ENCODE measurements around the gene NME1. TPM values are rescaled to one million over a fixed set of nuclear protein-coding genes. Genes with fewer than 3 reads are reported as not detected.

NME1 gene
- total RNA-seq, 1 experiment from 2014 or later, result 220 TPM

DNA sequence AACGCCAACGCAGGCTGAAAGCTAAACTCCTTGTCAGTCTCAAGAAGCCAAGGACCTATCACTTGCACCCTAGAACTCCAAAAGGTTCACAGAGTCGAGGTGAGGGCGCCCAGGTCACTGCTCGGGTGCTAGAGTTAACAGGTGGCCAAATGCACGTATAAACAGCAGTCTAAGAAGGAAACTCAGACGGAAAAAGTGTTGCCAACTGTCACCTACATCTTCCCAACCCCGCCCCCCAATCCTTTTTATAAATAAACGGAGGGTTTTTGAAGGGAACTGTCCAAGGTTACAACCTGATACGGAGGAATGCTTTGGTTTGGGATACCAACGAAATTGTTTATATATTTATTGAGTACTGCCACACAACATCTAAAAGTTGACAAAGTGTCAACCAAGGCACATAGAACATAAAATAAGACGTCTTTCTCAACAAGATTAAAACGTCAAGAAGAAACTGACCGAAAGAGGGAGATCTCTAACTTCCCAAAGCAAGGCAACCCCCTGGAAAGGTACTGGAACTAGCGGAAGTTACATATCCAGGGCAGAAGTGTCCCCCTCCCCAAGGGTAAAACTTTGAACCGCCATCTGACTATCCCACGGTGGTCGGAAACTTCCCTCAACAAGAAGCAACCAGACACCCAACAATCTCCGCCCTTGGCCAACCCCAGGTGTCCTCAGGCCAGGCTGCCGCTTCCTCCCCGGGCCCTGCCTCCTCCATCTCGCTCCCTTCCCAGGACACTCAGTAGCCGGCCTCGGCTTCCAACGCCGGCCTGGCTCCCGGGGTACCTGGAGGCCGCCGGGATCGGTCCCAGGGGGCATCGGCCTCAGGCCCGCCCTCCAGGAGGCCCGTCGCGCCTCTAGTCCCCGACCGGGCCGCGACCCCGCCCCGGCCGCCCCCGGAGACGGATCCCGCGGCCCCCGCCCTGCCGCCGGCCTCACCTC is 33.7 kb upstream of the NME1 start:
- TF ChIP-seq, protein P1, sequence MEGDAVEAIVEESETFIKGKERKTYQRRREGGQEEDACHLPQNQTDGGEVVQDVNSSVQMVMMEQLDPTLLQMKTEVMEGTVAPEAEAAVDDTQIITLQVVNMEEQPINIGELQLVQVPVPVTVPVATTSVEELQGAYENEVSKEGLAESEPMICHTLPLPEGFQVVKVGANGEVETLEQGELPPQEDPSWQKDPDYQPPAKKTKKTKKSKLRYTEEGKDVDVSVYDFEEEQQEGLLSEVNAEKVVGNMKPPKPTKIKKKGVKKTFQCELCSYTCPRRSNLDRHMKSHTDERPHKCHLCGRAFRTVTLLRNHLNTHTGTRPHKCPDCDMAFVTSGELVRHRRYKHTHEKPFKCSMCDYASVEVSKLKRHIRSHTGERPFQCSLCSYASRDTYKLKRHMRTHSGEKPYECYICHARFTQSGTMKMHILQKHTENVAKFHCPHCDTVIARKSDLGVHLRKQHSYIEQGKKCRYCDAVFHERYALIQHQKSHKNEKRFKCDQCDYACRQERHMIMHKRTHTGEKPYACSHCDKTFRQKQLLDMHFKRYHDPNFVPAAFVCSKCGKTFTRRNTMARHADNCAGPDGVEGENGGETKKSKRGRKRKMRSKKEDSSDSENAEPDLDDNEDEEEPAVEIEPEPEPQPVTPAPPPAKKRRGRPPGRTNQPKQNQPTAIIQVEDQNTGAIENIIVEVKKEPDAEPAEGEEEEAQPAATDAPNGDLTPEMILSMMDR (conservative IDR thresholded peaks at IDR 0.05), result peak; percentile 40; the same call in 2 of the 3 replicates
- WGBS (ENCODE audit: extremely low coverage, insufficient read length, low lambda C conversion rate), result no CpG with 5 or more reads among the region's 49 CpGs

More for the DNA sequence above, 33.7 kb upstream of the NME1 start:
- no peak overlapping the region for H2BK12ac ChIP-seq (ENCODE audit: insufficient read length, low read depth, low read length)
- H3K4me2 ChIP-seq (ENCODE audit: insufficient read depth, insufficient read length, low read length), result peak overlapping the region; percentile 71
- no peak overlapping the region for H2BK15ac ChIP-seq (ENCODE audit: low read depth, low read length)
- H3K23me2 ChIP-seq (ENCODE audit: insufficient read length, low read depth, low read length, poor library complexity, severe bottlenecking), result peaks cover 13% of the 10 kb centered on the region
- H2BK120ac ChIP-seq (ENCODE audit: low read depth, low read length, poor library complexity, severe bottlenecking), result no peak overlapping the region
- H3K18ac ChIP-seq (ENCODE audit: insufficient read length, low read depth, low read length), result no peak overlapping the region
- no peaks in the 10 kb centered on the region for H3K9me3 Mint-ChIP-seq
- H3K14ac ChIP-seq (ENCODE audit: insufficient read depth, low read length), result peak overlapping the region; percentile 37
- peak overlapping the region; percentile 95 to 99 for H3K4me3 Mint-ChIP-seq
- H3K79me1 ChIP-seq (ENCODE audit: insufficient read depth, low read depth, low read length, poor library complexity, severe bottlenecking), result peaks cover 4% of the 10 kb centered on the region
- H4K5ac ChIP-seq (ENCODE audit: insufficient read length, low read depth, low read length), result no peak overlapping the region
- H2BK5ac ChIP-seq (ENCODE audit: insufficient read length, low read length), result no peak overlapping the region
- H3K23ac ChIP-seq (ENCODE audit: insufficient read length, low read depth, low read length), result no peak overlapping the region
- peak overlapping the region; percentile 93 to 98 (median 97) for H3K27ac Mint-ChIP-seq
- no peaks in the 10 kb centered on the region for H3K36me3 Mint-ChIP-seq (ENCODE audit: insufficient read depth in 1 of 3, low read depth in 3 of 3)
- no peaks in the 10 kb centered on the region for H4K20me1 ChIP-seq (ENCODE audit: control insufficient read depth, insufficient read depth, insufficient read length)
- no peak overlapping the region for H2BK20ac ChIP-seq (ENCODE audit: low read depth, low read length, poor library complexity, severe bottlenecking)
- no peaks in the 10 kb centered on the region for H3K9me3 ChIP-seq (ENCODE audit: control insufficient read depth, low read depth, low read length)
- H3T11ph ChIP-seq (ENCODE audit: low read length), result no peak overlapping the region
- peaks cover 25% of the 10 kb centered on the region in 2 experiments for H3K4me1 Mint-ChIP-seq
- no peaks in the 10 kb centered on the region for H3K27me3 ChIP-seq (ENCODE audit: insufficient read depth, low read length)
- no peaks in the 10 kb centered on the region for H3K27me3 Mint-ChIP-seq (ENCODE audit: low read depth)
- no peak overlapping the region for H2AK5ac ChIP-seq (ENCODE audit: insufficient read length, low read length)
- H3K27ac ChIP-seq (ENCODE audit: insufficient read length, low read depth, low read length), result no peak overlapping the region
- peak; percentile 77 for DNase-seq
- H3K79me2 ChIP-seq (ENCODE audit: insufficient read depth, low read length), result peaks cover 15% of the 10 kb centered on the region
- peak overlapping the region; percentile 80 for H3K9ac ChIP-seq (ENCODE audit: extremely low read depth, insufficient read length, low read length)
- no peak overlapping the region for H4K8ac ChIP-seq (replicated peaks; ENCODE audit: insufficient read length, low read depth, low read length)
- H4K91ac ChIP-seq (ENCODE audit: insufficient read length, low read depth, low read length), result no peak overlapping the region
- H3K56ac ChIP-seq (ENCODE audit: insufficient read length, low read depth, low read length), result no peak overlapping the region
- no peak overlapping the region for H3K4ac ChIP-seq (ENCODE audit: low read depth, low read length)
- no peak overlapping the region for H2AFZ ChIP-seq (ENCODE audit: low read length)
- H3K4me1 ChIP-seq (ENCODE audit: insufficient read depth, low read length), result no peaks in the 10 kb centered on the region

Data from H9 (cell line).